Panc1 (cell line): ENCODE data around the gene PALS1. TPM values are rescaled to one million over a fixed set of nuclear protein-coding genes. Genes with fewer than 3 reads are reported as not detected.

Experiments
- ATAC-seq: fragments of 200-7000 bp; cut with Tn5 transposase; 2 replicates; pipeline ENCODE4 v1.9.1; 2020; ENCODE audit warnings: mild to moderate bottlenecking, moderate library complexity
- BruUV-seq: library from RNA; stranded (reverse); fragments of 400-500 nt; replicated peaks from 2 replicates; lab custom pipeline; 2021; lab: Mats Ljungman, UMichigan
- CTCF ChIA-PET: fragments of 300-600 bp; sonication (Branson Sonifier 250); formaldehyde crosslinking; loops from one replicate; lab custom pipeline; 2022; ENCODE audit warnings: antibody characterized with exemption; lab: Charles Lee
- POLR2A ChIA-PET: fragments of 300-600 bp; sonication (Branson Sonifier 250); formaldehyde crosslinking; loops from one replicate; lab custom pipeline; 2022; ENCODE audit warnings: antibody characterized with exemption; lab: Charles Lee
- DNase-seq: peaks from one replicate; pipeline ENCODE4 v3.0.0-alpha.2; 2010; ENCODE audit warnings: low read depth, low spot score
- H3K27ac ChIP-seq: 2 replicates; pipeline ENCODE4 v1.5.1; 2011; ENCODE audit warnings: mild to moderate bottlenecking, low read length, inconsistent platforms
- H3K27me3 ChIP-seq: fragments of 200-500 bp; sonication (Bioruptor generic); 2 replicates; pipeline ENCODE4 v1.6.0; 2014; ENCODE audit warnings: low read length, inconsistent platforms; ENCODE audit not compliant: control insufficient read depth, insufficient read depth
- H3K36me3 ChIP-seq: fragments of 200-500 bp; sonication (Bioruptor generic); 2 replicates; pipeline ENCODE4 v1.5.1; 2014; ENCODE audit warnings: inconsistent platforms, mild to moderate bottlenecking, low read length, moderate library complexity; ENCODE audit not compliant: control insufficient read depth, insufficient read depth
- H3K4me1 ChIP-seq: 2 replicates; pipeline ENCODE4 v1.5.1; 2011; ENCODE audit warnings: inconsistent platforms, mild to moderate bottlenecking, low read length, moderate library complexity; ENCODE audit not compliant: control insufficient read depth, insufficient read depth
- H3K4me3 ChIP-seq, 2 experiments: 2 replicates each; pipeline ENCODE4 v1.5.1; 2011 to 2012; ENCODE audit warnings: low read depth in 2 of 2, low read length in 2 of 2, mild to moderate bottlenecking in 2 of 2, inconsistent platforms in 1 of 2, moderate library complexity in 1 of 2
- H3K9me3 ChIP-seq: fragments of 200-500 bp; sonication (Bioruptor generic); 2 replicates; pipeline ENCODE4 v1.5.1; 2014; ENCODE audit warnings: low read depth, mild to moderate bottlenecking, inconsistent platforms, low read length, moderate library complexity; ENCODE audit not compliant: control insufficient read depth, insufficient read depth
- POLR2AphosphoS5 ChIP-seq: IDR thresholded peaks from 2 replicates; pipeline ENCODE4 v1.6.1; 2012; ENCODE audit warnings: mild to moderate bottlenecking, low read depth, low read length, moderate library complexity
- TCF7L2 ChIP-seq: IDR thresholded peaks from 2 replicates; pipeline ENCODE4 v1.6.1; 2011; ENCODE audit warnings: mild to moderate bottlenecking, low read depth, low read length, inconsistent platforms
- in situ Hi-C: cut with HindIII; loops from 2 replicates; pipeline ENCODE4 v1.10.0; 2016; ENCODE audit warnings: low sequenced_read_pairs, low pct_unique_long_range_greater_than_20kb
- intact Hi-C: fragments of 100-400 bp; cut with micrococcal nuclease; formaldehyde crosslinking; loops from one replicate; pipeline ENCODE4 v1.10.0; 2022; ENCODE audit not compliant: unreplicated experiment
- total RNA-seq: library from RNA; stranded (reverse); gene quantifications from one replicate; pipeline ENCODE4 v1.2.1, GENCODE V29; 2021; ENCODE audit not compliant: unreplicated experiment
- TF ChIP-seq, protein P1 (sequence below): fragments of 450-650 bp; IDR thresholded peaks from 2 replicates; pipeline ENCODE4 v1.5.1; 2017; ENCODE audit warnings: mild to moderate bottlenecking

PALS1 gene
- total RNA-seq, 1 experiment from 2014 or later: 52.6 TPM

DNA sequence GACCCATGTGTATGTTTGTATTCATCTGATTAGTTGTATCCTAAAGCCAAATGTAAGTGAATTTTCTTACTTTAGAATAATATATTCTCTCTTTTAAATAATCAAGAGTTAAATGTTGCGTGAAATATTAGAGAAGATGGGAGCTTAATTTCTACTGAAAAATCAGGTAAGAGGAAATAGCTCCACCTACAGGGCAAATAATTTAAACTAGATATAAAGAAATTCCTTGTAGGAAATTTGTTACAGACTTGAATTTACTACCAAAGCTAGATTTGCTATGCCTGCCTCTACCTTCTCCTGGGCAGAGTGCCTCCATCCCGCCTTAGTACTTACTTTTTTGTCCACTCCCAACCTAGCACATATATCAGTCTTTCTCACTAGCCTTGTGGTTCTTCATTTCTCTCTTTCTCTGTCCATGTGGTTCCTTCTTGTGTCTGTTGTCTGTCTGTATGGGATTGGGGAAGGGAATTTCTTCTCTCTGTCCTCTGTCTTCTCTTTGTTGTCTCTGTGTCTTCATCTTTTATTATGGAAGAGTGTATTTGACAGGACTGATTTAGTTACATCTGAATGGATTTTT, 44.7 kb downstream of the PALS1 start:
- ChIA-PET POLR2A (no interaction called here), CTCF (interaction anchor here (0.6 to 1.0 kb wide), 3 partner anchors 24 to 162 kb away, joined by 3 to 4 read pairs (median 4); no protein-coding TSS in a partner anchor)
- Histone ChIP-seq H3K27ac (peak overlapping the region; percentile 68), H3K27me3 (no peaks in the 10 kb centered on the region), H3K4me3 (no peak overlapping the region), H3K9me3 (no peaks in the 10 kb centered on the region), H3K4me1 (peaks cover 18% of the 10 kb centered on the region), H3K36me3 (no peaks in the 10 kb centered on the region; the same call in 1 of the 2 replicates)
- no TSS peak for BruUV-seq
- no peak for DNase-seq
- ATAC-seq: peak; percentile 38; the same call in 1 of the 2 replicates
- TF ChIP-seq TCF7L2: no peak
- TF ChIP-seq, protein P1, sequence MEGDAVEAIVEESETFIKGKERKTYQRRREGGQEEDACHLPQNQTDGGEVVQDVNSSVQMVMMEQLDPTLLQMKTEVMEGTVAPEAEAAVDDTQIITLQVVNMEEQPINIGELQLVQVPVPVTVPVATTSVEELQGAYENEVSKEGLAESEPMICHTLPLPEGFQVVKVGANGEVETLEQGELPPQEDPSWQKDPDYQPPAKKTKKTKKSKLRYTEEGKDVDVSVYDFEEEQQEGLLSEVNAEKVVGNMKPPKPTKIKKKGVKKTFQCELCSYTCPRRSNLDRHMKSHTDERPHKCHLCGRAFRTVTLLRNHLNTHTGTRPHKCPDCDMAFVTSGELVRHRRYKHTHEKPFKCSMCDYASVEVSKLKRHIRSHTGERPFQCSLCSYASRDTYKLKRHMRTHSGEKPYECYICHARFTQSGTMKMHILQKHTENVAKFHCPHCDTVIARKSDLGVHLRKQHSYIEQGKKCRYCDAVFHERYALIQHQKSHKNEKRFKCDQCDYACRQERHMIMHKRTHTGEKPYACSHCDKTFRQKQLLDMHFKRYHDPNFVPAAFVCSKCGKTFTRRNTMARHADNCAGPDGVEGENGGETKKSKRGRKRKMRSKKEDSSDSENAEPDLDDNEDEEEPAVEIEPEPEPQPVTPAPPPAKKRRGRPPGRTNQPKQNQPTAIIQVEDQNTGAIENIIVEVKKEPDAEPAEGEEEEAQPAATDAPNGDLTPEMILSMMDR: peak; percentile 65; the same call in 1 of the 2 replicates
- TF ChIP-seq POLR2AphosphoS5: no peak
- in situ Hi-C loops (no loop called here), intact Hi-C loops (loop anchor here (1.0 to 10.0 kb wide), 2 partner anchors 51 to 120 kb away; no protein-coding TSS in a partner anchor)

Other genes starting within 250 kb of the PALS1 start
- 8.9 TPM for gene GARIN2, start 52.0 kb upstream of the PALS1 start, total RNA-seq
- gene ATP6V1D, start 118.4 kb downstream of the PALS1 start, total RNA-seq: 68.6 TPM
- 116 TPM for gene EIF2S1, start 118.9 kb downstream of the PALS1 start, total RNA-seq
- gene PLEK2, start 170.7 kb downstream of the PALS1 start, total RNA-seq: 9.1 TPM
- gene TMEM229B, start 247.3 kb downstream of the PALS1 start, total RNA-seq: 1.6 TPM